CD14-positive monocyte (primary cell): ENCODE data around the gene PHRF1. TPM values are rescaled to one million over a fixed set of nuclear protein-coding genes. Genes with fewer than 3 reads are reported as not detected.

Experiments used
- DNase-seq, 3 donors: peaks; one replicate each; pipeline ENCODE4 v3.0.0-alpha.2; 2011 to 2022
- H2AFZ ChIP-seq: 2 replicates; pipeline ENCODE4 v1.6.0; 2012; ENCODE audit warnings: mild to moderate bottlenecking, low read depth, low read length, inconsistent platforms; ENCODE audit not compliant: insufficient read depth, poor library complexity, severe bottlenecking
- H3K27ac ChIP-seq, 2 donors: 1 replicate in 1 of 2; 2 replicates in 1 of 2; pipeline ENCODE4 v1.5.1; 2012 to 2013; ENCODE audit warnings: low read length in 2 of 2, control low read depth in 1 of 2, inconsistent platforms in 1 of 2, low read depth in 1 of 2, mild to moderate bottlenecking in 1 of 2
- H3K27me3 ChIP-seq, 2 donors: one replicate each; pipeline versions ENCODE4 v1.6.0 to v1.6.1; 2011 to 2013; ENCODE audit warnings: low read length in 2 of 2; ENCODE audit not compliant: control insufficient read depth in 2 of 2, insufficient read depth in 2 of 2
- H3K36me3 ChIP-seq, 2 donors: replicated peaks in 1 of 2; 1 replicate in 1 of 2; 2 replicates in 1 of 2; pipeline versions ENCODE4 v1.5.1 to v1.6.1; 2012 to 2013; ENCODE audit warnings: low read length in 2 of 2, control low read depth in 1 of 2, inconsistent platforms in 1 of 2, mild to moderate bottlenecking in 1 of 2; ENCODE audit not compliant: insufficient read depth in 2 of 2, control insufficient read depth in 1 of 2
- H3K4me1 ChIP-seq, 2 donors: 1 replicate in 1 of 2; 2 replicates in 1 of 2; pipeline versions ENCODE4 v1.5.1 to v1.6.1; 2012 to 2013; ENCODE audit warnings: low read length in 2 of 2, control low read depth in 1 of 2, inconsistent platforms in 1 of 2, mild to moderate bottlenecking in 1 of 2, moderate library complexity in 1 of 2; ENCODE audit not compliant: insufficient read depth in 2 of 2, control insufficient read depth in 1 of 2
- H3K4me2 ChIP-seq: replicated peaks from 2 replicates; pipeline ENCODE3; 2012; ENCODE audit warnings: low read length, moderate library complexity, mild to moderate bottlenecking; ENCODE audit not compliant: poor library complexity, severe bottlenecking; ENCODE audit errors: extremely low read depth
- H3K4me3 ChIP-seq, 3 experiments: fragments of 200-600 bp in 1 of 3; sonication (generic) in 1 of 3; replicated peaks in 1 of 3; 1 replicate in 2 of 3; 2 replicates in 1 of 3; pipeline ENCODE4 v1.5.1; 2011 to 2013; ENCODE audit warnings: low read length in 3 of 3, mild to moderate bottlenecking in 3 of 3, control low read depth in 2 of 3, low read depth in 2 of 3, inconsistent platforms in 1 of 3, moderate library complexity in 1 of 3
- H3K79me2 ChIP-seq: 2 replicates; pipeline ENCODE4 v1.6.0; 2012; ENCODE audit warnings: mild to moderate bottlenecking, control low read depth, inconsistent platforms, low read length, moderate library complexity; ENCODE audit not compliant: insufficient read depth
- H3K9ac ChIP-seq: 2 replicates; pipeline ENCODE4 v1.6.0; 2017; ENCODE audit warnings: low read length, mild to moderate bottlenecking; ENCODE audit not compliant: insufficient read depth, poor library complexity, severe bottlenecking
- H3K9me3 ChIP-seq, 2 donors: replicated peaks in 1 of 2; 1 replicate in 1 of 2; 2 replicates in 1 of 2; pipeline versions ENCODE4 v1.5.1 to v1.6.1; 2012 to 2013; ENCODE audit warnings: low read length in 2 of 2, control low read depth in 1 of 2; ENCODE audit not compliant: control insufficient read depth in 1 of 2, insufficient read depth in 1 of 2
- H4K20me1 ChIP-seq: 2 replicates; pipeline ENCODE4 v1.6.0; 2012; ENCODE audit warnings: mild to moderate bottlenecking, low read length, control low read depth, moderate library complexity; ENCODE audit not compliant: insufficient read depth
- H3K27ac Mint-ChIP-seq, 7 donors: one replicate each; pipeline ENCODE4 v1.8.0; 2020; ENCODE audit warnings: mild to moderate bottlenecking in 7 of 7, mixed read lengths in 7 of 7, moderate library complexity in 6 of 7, inconsistent platforms in 2 of 7
- H3K27me3 Mint-ChIP-seq, 3 donors: one replicate each; pipeline ENCODE4 v1.8.0; 2021 to 2022; ENCODE audit warnings: low read depth in 3 of 3, mild to moderate bottlenecking in 3 of 3, mixed read lengths in 3 of 3, moderate library complexity in 3 of 3, inconsistent platforms in 1 of 3
- H3K36me3 Mint-ChIP-seq, 2 donors: one replicate each; pipeline ENCODE4 v1.8.0; 2020; ENCODE audit warnings: mixed read lengths in 2 of 2, inconsistent platforms in 1 of 2, mild to moderate bottlenecking in 1 of 2
- H3K4me1 Mint-ChIP-seq: one replicate; pipeline ENCODE4 v1.8.0; 2020; ENCODE audit warnings: mild to moderate bottlenecking, mixed read lengths
- H3K4me3 Mint-ChIP-seq, 2 donors: one replicate each; pipeline ENCODE4 v1.8.0; 2020; ENCODE audit warnings: mild to moderate bottlenecking in 2 of 2, mixed read lengths in 2 of 2, moderate library complexity in 1 of 2
- H3K9me3 Mint-ChIP-seq, 7 donors: one replicate each; pipeline ENCODE4 v1.8.0; 2020 to 2022; ENCODE audit warnings: mixed read lengths in 7 of 7, mild to moderate bottlenecking in 6 of 7, moderate library complexity in 6 of 7, inconsistent platforms in 2 of 7
- CTCF ChIP-seq: fragments of 200-600 bp; IDR thresholded peaks from one replicate; pipeline ENCODE4 v1.8.0; 2022; ENCODE audit warnings: antibody characterized with exemption, mild to moderate bottlenecking
- WGBS: methylation state at CpG from one replicate; pipeline ENCODE4 v1.1.5; 2013; ENCODE audit warnings: missing lambda C conversion rate; ENCODE audit not compliant: insufficient coverage; 5-methylcytosine and 5-hydroxymethylcytosine counted together
- intact Hi-C, 2 donors: fragments of 100-400 bp; cut with micrococcal nuclease; formaldehyde crosslinking; loops; one replicate each; pipeline versions ENCODE4 v1.15.0 to v1.15.1; 2023
- polyA plus RNA-seq, 3 donors: library from polyadenylated mRNA; depleted of rRNA in 1 of 3; unstranded in 2 of 3; stranded (reverse) in 1 of 3; fragments of 300-500 nt in 2 of 3; fragments of >200 nt in 1 of 3; fragmentation: Illumina TruSeq in 2 of 3; gene quantifications; 1 replicate in 2 of 3; 2 replicates in 1 of 3; pipeline ENCODE4 v1.2.3, GENCODE V29; 2012 to 2021

Gene PHRF1
- polyA plus RNA-seq, 3 donors = 1.3 to 11.1 (median 3.3) TPM

DNA sequence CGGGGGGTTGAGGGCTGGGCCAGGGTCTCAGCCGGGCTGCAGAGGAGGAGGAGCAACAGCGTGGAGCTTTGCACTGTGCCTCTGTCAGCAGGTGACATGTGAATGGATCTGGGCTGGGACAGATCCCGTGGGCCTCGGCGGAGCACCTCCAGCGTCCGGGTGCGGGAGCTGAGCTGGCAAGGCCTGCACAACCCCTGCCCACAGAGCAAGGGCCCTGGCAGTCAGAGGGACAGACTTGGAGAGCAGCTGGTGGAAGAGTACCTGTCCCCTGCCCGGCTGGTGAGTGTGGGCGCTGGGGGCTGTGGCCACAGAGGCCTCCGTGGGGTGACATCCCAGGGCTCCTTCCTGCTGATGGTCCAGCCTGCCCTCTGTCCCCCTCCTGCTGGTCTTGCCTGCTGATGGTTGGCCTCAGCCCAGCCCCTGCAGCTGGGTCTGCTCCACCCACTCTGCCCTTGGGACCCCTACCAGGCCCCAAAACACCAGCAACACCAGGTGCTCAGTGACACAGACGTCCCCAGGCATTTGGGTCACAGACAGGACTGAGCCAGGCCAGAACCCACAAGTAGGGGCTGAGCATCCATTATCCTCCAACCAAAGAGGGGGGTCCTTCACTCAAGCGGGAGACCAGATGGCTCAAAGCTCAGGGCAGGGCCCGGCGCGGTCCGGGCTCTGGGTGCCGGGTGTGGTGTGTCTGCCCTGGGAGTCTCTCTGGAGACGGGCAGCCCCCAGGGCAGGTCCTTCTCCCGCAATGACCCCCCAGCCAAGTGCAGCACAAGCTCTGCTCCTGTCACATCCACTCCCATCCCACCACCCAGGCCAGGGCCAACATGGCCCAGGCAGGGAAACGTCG, 35.5 kb upstream of the PHRF1 start:
- H3K4me1 ChIP-seq = peaks cover 22% of the 10 kb centered on the region in 2 donors
- H2AFZ ChIP-seq = no peak overlapping the region
- H3K79me2 ChIP-seq = no peaks in the 10 kb centered on the region
- H3K36me3 ChIP-seq = no peaks in the 10 kb centered on the region
- Mint-ChIP-seq H3K4me1 (peaks cover 9% of the 10 kb centered on the region), H3K27me3 (peaks cover 15 to 40% (median 26%) of the 10 kb centered on the region in 3 donors), H3K4me3 (no peak overlapping the region), H3K27ac (no peak overlapping the region), H3K9me3 (peaks cover 0 to 4% (median 0%) of the 10 kb centered on the region in 7 donors), H3K36me3 (no peaks in the 10 kb centered on the region)
- no peak overlapping the region for H3K9ac ChIP-seq
- no peak for DNase-seq
- H3K4me3 ChIP-seq = no peak overlapping the region
- H3K27ac ChIP-seq = no peak overlapping the region
- peaks cover 0 to 27% of the 10 kb centered on the region in 2 donors for H3K27me3 ChIP-seq
- H3K4me2 ChIP-seq = no peak overlapping the region
- WGBS = 95% methylated on average over 18 of the region's 23 CpGs
- H4K20me1 ChIP-seq = no peaks in the 10 kb centered on the region
- H3K9me3 ChIP-seq = no peaks in the 10 kb centered on the region
- intact Hi-C loops = no loop called here
- no peak for TF ChIP-seq CTCF

GRCh38 chr11:541433-541885, 34.8 kb upstream of the PHRF1 start:
- 90% methylated on average over 14 of the region's 20 CpGs for WGBS
- no peak for TF ChIP-seq CTCF
- peaks cover 4% of the 10 kb centered on the region for H3K4me1 Mint-ChIP-seq
- H3K4me1 ChIP-seq = peaks cover 15 to 16% of the 10 kb centered on the region in 2 donors
- no peak overlapping the region for H3K27ac ChIP-seq
- H3K36me3 Mint-ChIP-seq = no peaks in the 10 kb centered on the region
- H3K9me3 Mint-ChIP-seq = peaks cover 0 to 4% (median 0%) of the 10 kb centered on the region in 7 donors
- no peak overlapping the region for H3K4me2 ChIP-seq
- H3K36me3 ChIP-seq = no peaks in the 10 kb centered on the region
- H3K79me2 ChIP-seq = no peaks in the 10 kb centered on the region
- no peak overlapping the region for H3K4me3 ChIP-seq
- no peaks in the 10 kb centered on the region for H3K9me3 ChIP-seq
- no peaks in the 10 kb centered on the region for H4K20me1 ChIP-seq
- no peak overlapping the region for H3K9ac ChIP-seq
- DNase-seq = no peak
- intact Hi-C loops = no loop called here
- H3K27me3 Mint-ChIP-seq = peaks cover 11 to 35% (median 21%) of the 10 kb centered on the region in 3 donors
- H3K27ac Mint-ChIP-seq = no peak overlapping the region
- no peak overlapping the region for H2AFZ ChIP-seq
- no peak overlapping the region for H3K4me3 Mint-ChIP-seq
- peaks cover 0 to 24% of the 10 kb centered on the region in 2 donors for H3K27me3 ChIP-seq
